Stomach (tissue), 9 donors: ENCODE measurements around the gene POLR3GL. TPM values are rescaled to one million over a fixed set of nuclear protein-coding genes. Genes with fewer than 3 reads are reported as not detected.

Source experiments
- DNase-seq, 2 donors: peaks; one replicate each; pipeline versions ENCODE4 v3.0.0 to v3.0.0-alpha.2; 2013 to 2019
- H3K27ac ChIP-seq, 5 donors: fragments of 200-600 bp in 4 of 5; sonication (generic) in 4 of 5; one replicate each; pipeline ENCODE4 v1.5.1; 2013 to 2019; ENCODE audit warnings: mild to moderate bottlenecking in 1 of 5, moderate library complexity in 1 of 5
- H3K27me3 ChIP-seq, 3 donors: fragments of 200-600 bp; sonication (generic); one replicate each; pipeline ENCODE4 v1.5.1; 2017 to 2019; ENCODE audit warnings: mixed run types in 1 of 3
- H3K36me3 ChIP-seq, 4 donors: fragments of 200-600 bp; sonication (generic); 1 replicate in 3 of 4; 2 replicates in 1 of 4; pipeline ENCODE4 v1.5.1; 2016 to 2019
- H3K4me1 ChIP-seq, 4 donors: fragments of 200-600 bp; sonication (generic); one replicate each; pipeline ENCODE4 v1.5.1; 2016 to 2019
- H3K4me3 ChIP-seq, 4 donors: fragments of 200-600 bp; sonication (generic) in 3 of 4; one replicate each; pipeline ENCODE4 v1.5.1; 2016 to 2019; ENCODE audit warnings: mild to moderate bottlenecking in 1 of 4
- H3K9me3 ChIP-seq, 4 donors: fragments of 200-600 bp; sonication (generic); one replicate each; pipeline ENCODE4 v1.5.1; 2016 to 2019
- CTCF ChIP-seq, 7 experiments: fragments of 450-650 bp in 4 of 7; fragments of 200-600 bp in 3 of 7; sonication (generic) in 3 of 7; IDR thresholded peaks; one replicate each; pipeline ENCODE4 v1.5.1; 2016 to 2019; ENCODE audit warnings: antibody characterized with exemption in 7 of 7, control low read depth in 2 of 7, mild to moderate bottlenecking in 1 of 7
- EP300 ChIP-seq: sonication (generic); formaldehyde crosslinking; IDR thresholded peaks from one replicate; pipeline ENCODE4 v1.6.1; 2017; ENCODE audit warnings: antibody characterized with exemption
- POLR2A ChIP-seq, 4 donors: fragments of 450-650 bp; IDR thresholded peaks; one replicate each; pipeline ENCODE4 v1.6.1; 2016; ENCODE audit warnings: antibody characterized with exemption in 4 of 4, control low read depth in 2 of 4, mild to moderate bottlenecking in 1 of 4, moderate library complexity in 1 of 4
- POLR2AphosphoS5 ChIP-seq, 3 donors: sonication (generic); formaldehyde crosslinking; IDR thresholded peaks; one replicate each; pipeline ENCODE4 v1.6.1; 2016; ENCODE audit warnings: antibody characterized with exemption in 3 of 3
- WGBS, 5 donors: extraction: QIAGEN DNeasy Blood & Tissue Kit in 3 of 5; methylation state at CpG; one replicate each; pipeline versions ENCODE4 v1.1.5 to v1.1.7; 2013 to 2018; 5-methylcytosine and 5-hydroxymethylcytosine counted together
- intact Hi-C: fragments of 100-400 bp; cut with DNase I; formaldehyde crosslinking; loops from one replicate; pipeline ENCODE4 v1.15.1; 2023; ENCODE audit warnings: low total_unique reads
- polyA plus RNA-seq, 3 donors: library from polyadenylated mRNA; stranded (reverse); fragments of 200-250 nt; gene quantifications; one replicate each; pipeline ENCODE4 v1.2.3, GENCODE V29; 2013
- total RNA-seq, 5 donors: library from RNA; depleted of rRNA; stranded (reverse); fragments of >200 nt; gene quantifications; one replicate each; pipeline versions ENCODE4 v1.1.0 to v1.2.3, GENCODE V29; 2014 to 2016
- donor health status: healthy with polysubstance abuse.
- donor health status: Bipolar disorder and iron deficiency.
- donor health status: healthy.

Gene POLR3GL
- total and polyA plus RNA-seq, 8 donors = 5.8 to 165 (median 26.9) TPM

- Histone ChIP-seq H3K4me1 (peaks cover 0 to 27% (median 7%) of the 10 kb centered on the region in 4 donors), H3K36me3 (peaks cover 0 to 68% (median 43%) of the 10 kb centered on the region in 4 donors), H3K9me3 (no peaks in the 10 kb centered on the region), H3K4me3 (no peak overlapping the region), H3K27me3 (no peaks in the 10 kb centered on the region), H3K27ac (peak overlapping the region in 1 of 5 donors; percentile 28)
- intact Hi-C loops = no loop called here
- DNase-seq = no peak
- TF ChIP-seq POLR2A (IDR thresholded peaks at IDR 0.05) (no peak), POLR2AphosphoS5 (IDR thresholded peaks at IDR 0.05) (no peak), EP300 (no peak), CTCF (IDR thresholded peaks at IDR 0.05) (no peak)
Measured at GRCh38 chr1:145935708-145936107, 28.8 kb upstream of the POLR3GL start.

- TF ChIP-seq POLR2A (IDR thresholded peaks at IDR 0.05) (no peak), EP300 (no peak), CTCF (IDR thresholded peaks at IDR 0.05) (no peak), POLR2AphosphoS5 (IDR thresholded peaks at IDR 0.05) (no peak)
- Histone ChIP-seq H3K36me3 (peaks cover 0 to 71% (median 47%) of the 10 kb centered on the region in 4 donors), H3K4me1 (peaks cover 0 to 27% (median 7%) of the 10 kb centered on the region in 4 donors), H3K9me3 (no peaks in the 10 kb centered on the region), H3K27ac (no peak overlapping the region), H3K4me3 (no peak overlapping the region), H3K27me3 (no peaks in the 10 kb centered on the region)
- WGBS, 5 donors = 85 to 92% (median 86%) methylated on average over 8 of the region's 8 CpGs
- no peak for DNase-seq
- intact Hi-C loops = no loop called here
Measured at GRCh38 chr1:145936247-145936646, 28.2 kb upstream of the POLR3GL start.

GRCh38 chr1:145937436-145937835 lies 27.1 kb upstream of the POLR3GL start:
- no peaks in the 10 kb centered on the region for H3K27me3 ChIP-seq
- no peak overlapping the region for H3K27ac ChIP-seq
- no peaks in the 10 kb centered on the region for H3K9me3 ChIP-seq
- H3K36me3 ChIP-seq = peaks cover 0 to 75% (median 58%) of the 10 kb centered on the region in 4 donors
- no peak for DNase-seq
- 67 to 96% (median 86%) methylated on average over 1 of the region's 1 CpG for WGBS, 5 donors
- intact Hi-C loops = no loop called here
- TF ChIP-seq EP300 (no peak), POLR2A (IDR thresholded peaks at IDR 0.05) (no peak), POLR2AphosphoS5 (IDR thresholded peaks at IDR 0.05) (no peak), CTCF (IDR thresholded peaks at IDR 0.05) (no peak)
- H3K4me1 ChIP-seq = peaks cover 0 to 19% (median under 1%) of the 10 kb centered on the region in 4 donors
- no peak overlapping the region for H3K4me3 ChIP-seq

- 85 to 95% (median 92%) methylated on average over 4 of the region's 4 CpGs for WGBS, 5 donors
Measured at GRCh38 chr1:145942405-145942804, 22.1 kb upstream of the POLR3GL start.

DNA sequence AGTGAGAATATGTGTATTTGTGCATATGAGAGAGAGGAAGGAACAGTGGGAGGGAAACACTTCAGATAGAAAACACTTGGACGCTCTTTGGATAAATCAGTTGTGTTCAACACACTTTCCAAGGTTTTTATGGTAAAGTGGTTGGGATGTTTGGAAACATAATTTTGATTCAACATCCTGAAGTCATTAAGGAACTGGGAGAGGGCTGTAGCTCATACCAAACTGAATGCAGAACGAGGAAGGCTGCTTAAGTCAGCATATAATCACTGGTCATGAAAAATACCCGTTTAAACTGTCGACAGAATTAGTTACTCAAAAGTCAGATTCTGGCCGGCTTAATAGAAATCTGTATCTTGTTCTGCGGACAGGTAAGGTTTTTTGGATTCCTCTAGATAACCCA lies 21.6 kb upstream of the POLR3GL start:
- Histone ChIP-seq H3K36me3 (peaks cover 0 to 74% (median 47%) of the 10 kb centered on the region in 4 donors), H3K9me3 (no peaks in the 10 kb centered on the region), H3K4me3 (no peak overlapping the region), H3K27ac (no peak overlapping the region), H3K4me1 (no peaks in the 10 kb centered on the region), H3K27me3 (no peaks in the 10 kb centered on the region)
- intact Hi-C loops = no loop called here
- no peak for TF ChIP-seq POLR2A (IDR thresholded peaks at IDR 0.05)
- no peak for TF ChIP-seq POLR2AphosphoS5 (IDR thresholded peaks at IDR 0.05)
- no peak for TF ChIP-seq CTCF (IDR thresholded peaks at IDR 0.05)
- TF ChIP-seq EP300 = no peak
- no peak for DNase-seq
- WGBS, 5 donors = 82 to 90% (median 87%) methylated on average over 6 of the region's 6 CpGs

More at GRCh38 chr1:145942405-145942804, 22.1 kb upstream of the POLR3GL start:
- Histone ChIP-seq H3K9me3 (no peaks in the 10 kb centered on the region), H3K36me3 (peaks cover 0 to 75% (median 51%) of the 10 kb centered on the region in 4 donors), H3K4me1 (no peaks in the 10 kb centered on the region), H3K4me3 (no peak overlapping the region), H3K27ac (no peak overlapping the region), H3K27me3 (no peaks in the 10 kb centered on the region)
- intact Hi-C loops = no loop called here
- no peak for TF ChIP-seq POLR2A (IDR thresholded peaks at IDR 0.05)
- no peak for DNase-seq
